Esophagus muscularis mucosa (tissue), 4 donors: Measurements from ENCODE around the gene SCGN. TPM values are rescaled to one million over a fixed set of nuclear protein-coding genes. Genes with fewer than 3 reads are reported as not detected.

Source experiments
- DNase-seq: peaks from one replicate; pipeline ENCODE4 v3.0.0-alpha.2; 2017; ENCODE audit errors: extremely low spot score
- H3K27ac ChIP-seq, 4 donors: fragments of 200-600 bp; sonication (generic); replicated peaks in 1 of 4; 1 replicate in 3 of 4; 2 replicates in 1 of 4; pipeline ENCODE4 v1.5.1; 2016 to 2019; ENCODE audit warnings: mild to moderate bottlenecking in 1 of 4
- H3K27me3 ChIP-seq, 4 donors: fragments of 200-600 bp; sonication (generic); one replicate each; pipeline versions ENCODE4 v1.5.1 to v1.6.0; 2016 to 2019
- H3K36me3 ChIP-seq, 4 donors: fragments of 200-600 bp; sonication (generic); one replicate each; pipeline ENCODE4 v1.5.1; 2016 to 2019
- H3K4me1 ChIP-seq, 4 donors: fragments of 200-600 bp; sonication (generic); one replicate each; pipeline ENCODE4 v1.5.1; 2016 to 2019
- H3K4me3 ChIP-seq, 4 donors: fragments of 200-600 bp; sonication (generic); 1 replicate in 2 of 4; 2 replicates in 2 of 4; pipeline ENCODE4 v1.5.1; 2016 to 2019; ENCODE audit warnings: mild to moderate bottlenecking in 4 of 4, moderate library complexity in 1 of 4
- H3K9me3 ChIP-seq, 4 donors: fragments of 200-600 bp; sonication (generic); 1 replicate in 3 of 4; 2 replicates in 1 of 4; pipeline ENCODE4 v1.5.1; 2016 to 2019
- EP300 ChIP-seq: sonication (generic); formaldehyde crosslinking; IDR thresholded peaks from one replicate; pipeline ENCODE4 v1.6.1; 2017; ENCODE audit warnings: antibody characterized with exemption
- POLR2A ChIP-seq: fragments of 450-650 bp; IDR thresholded peaks from one replicate; pipeline ENCODE4 v1.6.1; 2017; ENCODE audit warnings: antibody characterized with exemption, moderate library complexity, mild to moderate bottlenecking, low read depth
- POLR2AphosphoS5 ChIP-seq, 2 donors: sonication (generic); formaldehyde crosslinking; IDR thresholded peaks; one replicate each; pipeline ENCODE4 v1.6.1; 2017; ENCODE audit warnings: antibody characterized with exemption in 2 of 2
- WGBS: methylation state at CpG from one replicate; pipeline ENCODE4 v1.1.5; 2018; 5-methylcytosine and 5-hydroxymethylcytosine counted together
- intact Hi-C: fragments of 100-400 bp; cut with DNase I; formaldehyde crosslinking; loops from one replicate; pipeline ENCODE4 v1.15.1; 2023
- total RNA-seq, 4 donors: library from RNA; depleted of rRNA; stranded (reverse); fragments of >200 nt; gene quantifications; one replicate each; pipeline versions ENCODE4 v1.1.0 to v1.2.1, GENCODE V29; 2016
- TF ChIP-seq, protein P1 (sequence below), 3 experiments: fragments of 200-600 bp in 2 of 3; fragments of 450-650 bp in 1 of 3; sonication (generic) in 2 of 3; IDR thresholded peaks; one replicate each; pipeline ENCODE4 v1.5.1; 2017 to 2019; ENCODE audit warnings: antibody characterized with exemption in 3 of 3, mild to moderate bottlenecking in 2 of 3, moderate library complexity in 1 of 3

SCGN gene
- total RNA-seq, 4 donors from 2014 or later, result 0.83 to 2.7 (median 1.7) TPM

- intact Hi-C loops, result no loop called here
- Histone ChIP-seq H3K27me3 (peaks cover 0 to 38% (median 0%) of the 10 kb centered on the region in 4 donors), H3K36me3 (no peaks in the 10 kb centered on the region), H3K4me1 (peaks cover 0 to 5% (median 0%) of the 10 kb centered on the region in 4 donors), H3K9me3 (no peaks in the 10 kb centered on the region), H3K4me3 (no peak overlapping the region), H3K27ac (no peak overlapping the region)
- WGBS, result 70% methylated on average over 1 of the region's 1 CpG
- DNase-seq, result no peak
- TF ChIP-seq EP300, result no peak
- TF ChIP-seq, protein P1, sequence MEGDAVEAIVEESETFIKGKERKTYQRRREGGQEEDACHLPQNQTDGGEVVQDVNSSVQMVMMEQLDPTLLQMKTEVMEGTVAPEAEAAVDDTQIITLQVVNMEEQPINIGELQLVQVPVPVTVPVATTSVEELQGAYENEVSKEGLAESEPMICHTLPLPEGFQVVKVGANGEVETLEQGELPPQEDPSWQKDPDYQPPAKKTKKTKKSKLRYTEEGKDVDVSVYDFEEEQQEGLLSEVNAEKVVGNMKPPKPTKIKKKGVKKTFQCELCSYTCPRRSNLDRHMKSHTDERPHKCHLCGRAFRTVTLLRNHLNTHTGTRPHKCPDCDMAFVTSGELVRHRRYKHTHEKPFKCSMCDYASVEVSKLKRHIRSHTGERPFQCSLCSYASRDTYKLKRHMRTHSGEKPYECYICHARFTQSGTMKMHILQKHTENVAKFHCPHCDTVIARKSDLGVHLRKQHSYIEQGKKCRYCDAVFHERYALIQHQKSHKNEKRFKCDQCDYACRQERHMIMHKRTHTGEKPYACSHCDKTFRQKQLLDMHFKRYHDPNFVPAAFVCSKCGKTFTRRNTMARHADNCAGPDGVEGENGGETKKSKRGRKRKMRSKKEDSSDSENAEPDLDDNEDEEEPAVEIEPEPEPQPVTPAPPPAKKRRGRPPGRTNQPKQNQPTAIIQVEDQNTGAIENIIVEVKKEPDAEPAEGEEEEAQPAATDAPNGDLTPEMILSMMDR (IDR thresholded peaks at IDR 0.05), result no peak
- no peak for TF ChIP-seq POLR2AphosphoS5 (IDR thresholded peaks at IDR 0.05)
- no peak for TF ChIP-seq POLR2A
These were observed 2.4 kb upstream of the SCGN start for GRCh38 chr6:25649611-25650010.

DNA sequence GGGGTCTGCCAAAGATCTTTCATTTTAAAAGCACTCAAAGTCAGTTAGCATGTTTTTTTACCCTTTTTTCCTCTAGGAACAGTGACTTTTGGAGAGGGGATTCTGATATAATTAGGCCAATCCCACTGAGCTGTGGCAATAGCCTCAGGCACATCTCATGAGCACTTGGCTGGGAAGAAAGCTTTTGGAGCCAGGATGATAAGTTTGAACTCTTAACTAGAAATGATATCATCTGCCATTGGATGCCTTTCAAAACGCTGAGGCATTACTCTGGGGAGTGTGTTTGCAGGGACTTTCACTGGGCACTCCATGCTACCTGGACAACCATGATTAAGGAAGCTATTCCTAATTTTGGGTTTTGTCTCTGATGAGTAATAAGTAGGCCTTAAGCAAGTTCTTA lies 3.7 kb downstream of the SCGN start:
- Histone ChIP-seq H3K27me3 (peaks cover 0 to 46% (median 0%) of the 10 kb centered on the region in 4 donors), H3K27ac (no peak overlapping the region), H3K9me3 (no peaks in the 10 kb centered on the region), H3K4me3 (no peak overlapping the region), H3K4me1 (peaks cover 0 to 5% (median 0%) of the 10 kb centered on the region in 4 donors), H3K36me3 (no peaks in the 10 kb centered on the region)
- WGBS, result no CpG with 5 or more reads among the region's 1 CpG
- TF ChIP-seq EP300 (no peak), POLR2AphosphoS5 (IDR thresholded peaks at IDR 0.05) (no peak), POLR2A (no peak)
- TF ChIP-seq, protein P1 (IDR thresholded peaks at IDR 0.05), result no peak
- no peak for DNase-seq
- intact Hi-C loops, result no loop called here

DNA sequence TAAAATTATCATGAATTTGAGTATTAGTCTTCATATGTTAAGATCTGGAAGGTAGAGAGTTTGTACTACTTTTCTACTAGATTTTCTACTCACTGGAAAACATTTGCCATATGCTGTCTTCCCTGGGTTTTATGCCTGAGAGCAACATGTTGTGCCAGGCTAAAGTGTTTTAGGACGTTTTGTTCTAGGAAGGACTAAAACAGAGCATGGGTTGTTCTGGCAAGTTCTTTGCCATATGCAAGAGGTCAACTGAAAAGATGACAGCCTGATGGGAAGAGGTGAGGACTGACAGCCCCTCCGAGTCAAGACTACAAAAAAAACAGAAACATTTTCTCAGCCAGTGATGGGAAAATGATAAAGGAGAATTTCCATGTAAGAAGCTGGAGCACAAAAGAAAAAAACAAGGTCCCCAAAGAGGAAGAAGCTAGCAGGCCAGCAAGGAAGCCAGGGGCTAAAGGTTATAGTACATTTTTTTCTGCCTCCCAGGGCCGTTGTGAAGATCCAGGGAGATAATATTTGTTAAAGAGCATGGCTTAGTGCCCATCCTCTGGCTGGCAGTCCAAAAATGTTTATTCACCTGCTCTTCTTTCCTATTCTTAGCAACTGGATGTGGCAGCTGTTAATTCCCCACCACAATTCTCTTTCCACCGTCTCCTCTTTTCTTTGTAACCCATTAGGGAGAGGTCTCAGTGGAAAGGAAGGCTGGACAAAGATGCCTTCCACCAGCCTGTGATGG lies 7.8 kb downstream of the SCGN start:
- WGBS, result 23% methylated on average over 4 of the region's 4 CpGs
- H3K4me1 ChIP-seq, result no peaks in the 10 kb centered on the region
- intact Hi-C loops, result no loop called here
- TF ChIP-seq, protein P1 (IDR thresholded peaks at IDR 0.05), result no peak
- TF ChIP-seq POLR2AphosphoS5 (IDR thresholded peaks at IDR 0.05) (no peak), POLR2A (no peak), EP300 (no peak)
- no peaks in the 10 kb centered on the region for H3K36me3 ChIP-seq
- no peak for DNase-seq
- peaks cover 0 to 18% (median 0%) of the 10 kb centered on the region in 4 donors for H3K27me3 ChIP-seq
- no peaks in the 10 kb centered on the region for H3K9me3 ChIP-seq
- no peak overlapping the region for H3K4me3 ChIP-seq
- H3K27ac ChIP-seq, result no peak overlapping the region

GRCh38 chr6:25660512-25660911 lies 8.5 kb downstream of the SCGN start:
- H3K27ac ChIP-seq, result no peak overlapping the region
- TF ChIP-seq POLR2A, result no peak
- no peak for TF ChIP-seq EP300
- no peak for TF ChIP-seq POLR2AphosphoS5 (IDR thresholded peaks at IDR 0.05)
- TF ChIP-seq, protein P1 (IDR thresholded peaks at IDR 0.05), result no peak
- DNase-seq, result no peak
- intact Hi-C loops, result no loop called here
- H3K27me3 ChIP-seq, result peaks cover 0 to 16% (median 0%) of the 10 kb centered on the region in 4 donors
- no peak overlapping the region for H3K4me3 ChIP-seq
- no peaks in the 10 kb centered on the region for H3K36me3 ChIP-seq
- no peaks in the 10 kb centered on the region for H3K9me3 ChIP-seq
- no peaks in the 10 kb centered on the region for H3K4me1 ChIP-seq
